Measurements from ENCODE around the gene NAA25. TPM values are rescaled to one million over a fixed set of nuclear protein-coding genes. Genes with fewer than 3 reads are reported as not detected.

NAA25 gene
- total RNA-seq, 1 donor from 2014 or later: 32.8 TPM

DNA sequence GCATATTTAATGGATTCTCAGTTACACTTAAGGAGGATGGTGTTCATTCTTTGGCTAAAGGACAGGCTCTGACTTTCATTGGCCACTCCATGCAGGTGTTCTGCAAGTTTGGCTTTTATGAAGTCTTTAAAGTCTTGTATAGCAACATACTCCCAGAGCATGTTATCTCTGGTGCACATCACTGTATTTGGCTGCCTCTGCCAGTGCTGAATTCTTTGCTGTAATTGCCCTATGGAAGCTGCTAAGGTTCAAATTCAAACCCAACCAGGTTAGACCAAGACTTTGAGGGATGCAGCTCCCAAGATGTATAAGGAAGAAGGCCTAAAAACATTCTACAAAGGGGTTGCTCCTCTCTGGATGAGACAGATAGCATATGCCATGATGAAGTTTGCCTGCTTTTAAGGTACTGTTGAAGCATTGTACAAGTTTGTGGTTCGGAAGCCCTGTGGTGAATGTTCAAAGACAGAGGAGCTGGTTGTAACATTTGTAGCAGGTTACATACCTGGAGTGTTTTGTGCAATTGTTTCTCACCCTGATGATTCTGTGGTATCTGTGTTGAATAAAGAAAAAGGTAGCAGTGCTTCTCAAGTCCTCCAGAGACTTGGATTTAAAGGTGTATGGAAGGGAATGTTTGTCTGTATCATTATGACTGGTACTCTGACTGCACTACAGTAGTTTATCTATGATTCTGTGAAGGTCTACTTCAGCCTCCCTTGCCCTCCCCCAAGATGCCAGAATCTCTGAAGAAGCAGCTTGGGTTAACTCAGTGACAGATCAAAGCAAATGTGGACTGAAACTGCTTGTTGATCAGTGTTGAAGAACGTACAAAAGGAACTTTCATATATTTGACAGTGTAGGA lies 115.1 kb downstream of the NAA25 start:
- no peak for DNase-seq (ENCODE audit: low read depth)
- Histone ChIP-seq H3K9me3 (ENCODE audit: insufficient read depth, low read depth, low read length) (no peaks in the 10 kb centered on the region), H3K27me3 (ENCODE audit: insufficient read depth, low read length) (no peaks in the 10 kb centered on the region), H3K36me3 (ENCODE audit: insufficient read depth, low read length) (no peaks in the 10 kb centered on the region), H3K4me3 (ENCODE audit: insufficient read depth, low read depth, low read length) (no peak overlapping the region), H4K20me1 (ENCODE audit: insufficient read depth, low read length) (no peaks in the 10 kb centered on the region), H3K9ac (ENCODE audit: low read length) (no peak overlapping the region), H3K4me1 (ENCODE audit: insufficient read depth, low read length) (no peaks in the 10 kb centered on the region), H3K4me2 (ENCODE audit: low read length) (no peak overlapping the region), H3K79me2 (ENCODE audit: insufficient read depth, low read length) (no peaks in the 10 kb centered on the region), H3K27ac (ENCODE audit: low read depth, low read length) (no peak overlapping the region), H2AFZ (ENCODE audit: low read depth, low read length) (no peak overlapping the region)
- no peaks in the 10 kb centered on the region for H3K9me3 Mint-ChIP-seq (ENCODE audit: unreplicated experiment)
- no peaks in the 10 kb centered on the region for H3K4me1 Mint-ChIP-seq (ENCODE audit: low read depth, unreplicated experiment)
- no peak overlapping the region for H3K4me3 Mint-ChIP-seq (ENCODE audit: unreplicated experiment)
- FAIRE-seq: no peak
- TF ChIP-seq CTCF (IDR thresholded peaks at IDR 0.05; ENCODE audit: insufficient read depth, low read depth, low read length) (no peak), EZH2 (IDR thresholded peaks at IDR 0.05; ENCODE audit: insufficient read depth, low read length) (no peak)
- peaks cover 2% of the 10 kb centered on the region for H3K36me3 Mint-ChIP-seq (ENCODE audit: low read depth, unreplicated experiment)
- H3K27me3 Mint-ChIP-seq (ENCODE audit: low read depth, unreplicated experiment): no peaks in the 10 kb centered on the region
- no peak overlapping the region for H3K27ac Mint-ChIP-seq (ENCODE audit: unreplicated experiment)

DNA sequence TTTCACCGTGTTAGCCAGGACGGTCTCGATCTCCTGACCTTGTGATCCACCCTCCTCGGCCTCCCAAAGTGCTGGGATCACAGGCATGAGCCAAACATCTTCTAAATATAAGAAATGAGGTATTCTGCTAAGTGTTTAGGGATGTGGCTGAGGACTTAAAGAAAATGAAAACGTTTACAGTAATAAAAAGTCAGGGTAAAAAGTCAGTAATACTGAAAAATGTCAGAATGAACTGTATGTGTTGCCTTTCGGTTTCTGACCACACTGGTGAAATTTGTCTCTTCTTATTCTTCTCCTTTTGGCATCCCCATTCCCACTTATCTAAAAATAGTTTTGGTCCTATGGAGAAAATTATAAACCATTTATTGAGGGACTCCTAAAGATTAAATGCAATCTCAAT lies 116.1 kb downstream of the NAA25 start:
- Histone ChIP-seq H2AFZ (ENCODE audit: low read depth, low read length) (no peak overlapping the region), H3K79me2 (ENCODE audit: insufficient read depth, low read length) (no peaks in the 10 kb centered on the region), H3K27me3 (ENCODE audit: insufficient read depth, low read length) (no peaks in the 10 kb centered on the region), H3K36me3 (ENCODE audit: insufficient read depth, low read length) (no peaks in the 10 kb centered on the region), H3K4me1 (ENCODE audit: insufficient read depth, low read length) (no peaks in the 10 kb centered on the region), H3K4me2 (ENCODE audit: low read length) (no peak overlapping the region), H3K9ac (ENCODE audit: low read length) (no peak overlapping the region), H4K20me1 (ENCODE audit: insufficient read depth, low read length) (no peaks in the 10 kb centered on the region), H3K27ac (ENCODE audit: low read depth, low read length) (no peak overlapping the region), H3K4me3 (ENCODE audit: insufficient read depth, low read depth, low read length) (no peak overlapping the region), H3K9me3 (ENCODE audit: insufficient read depth, low read depth, low read length) (no peaks in the 10 kb centered on the region)
- Mint-ChIP-seq H3K4me3 (ENCODE audit: unreplicated experiment) (no peak overlapping the region), H3K27ac (ENCODE audit: unreplicated experiment) (no peak overlapping the region), H3K27me3 (ENCODE audit: low read depth, unreplicated experiment) (no peaks in the 10 kb centered on the region), H3K4me1 (ENCODE audit: low read depth, unreplicated experiment) (no peaks in the 10 kb centered on the region), H3K9me3 (ENCODE audit: unreplicated experiment) (no peaks in the 10 kb centered on the region), H3K36me3 (ENCODE audit: low read depth, unreplicated experiment) (peaks cover 4% of the 10 kb centered on the region)
- no peak for DNase-seq (ENCODE audit: low read depth)
- TF ChIP-seq CTCF (IDR thresholded peaks at IDR 0.05; ENCODE audit: insufficient read depth, low read depth, low read length): no peak
- no peak for TF ChIP-seq EZH2 (IDR thresholded peaks at IDR 0.05; ENCODE audit: insufficient read depth, low read length)
- FAIRE-seq: no peak

- no peaks in the 10 kb centered on the region for H3K9me3 Mint-ChIP-seq (ENCODE audit: unreplicated experiment)
- no peaks in the 10 kb centered on the region for H3K4me1 Mint-ChIP-seq (ENCODE audit: low read depth, unreplicated experiment)
- H3K27ac Mint-ChIP-seq (ENCODE audit: unreplicated experiment): no peak overlapping the region
- no peak overlapping the region for H3K4me3 Mint-ChIP-seq (ENCODE audit: unreplicated experiment)
- no peaks in the 10 kb centered on the region for H3K9me3 ChIP-seq (ENCODE audit: insufficient read depth, low read depth, low read length)
- H3K4me2 ChIP-seq (ENCODE audit: low read length): no peak overlapping the region
- H3K4me3 ChIP-seq (ENCODE audit: insufficient read depth, low read depth, low read length): no peak overlapping the region
- TF ChIP-seq EZH2 (IDR thresholded peaks at IDR 0.05; ENCODE audit: insufficient read depth, low read length) (no peak), CTCF (IDR thresholded peaks at IDR 0.05; ENCODE audit: insufficient read depth, low read depth, low read length) (no peak)
- FAIRE-seq (no peak), DNase-seq (ENCODE audit: low read depth) (peak; percentile 76)
- H3K27me3 Mint-ChIP-seq (ENCODE audit: low read depth, unreplicated experiment): no peaks in the 10 kb centered on the region
- H3K79me2 ChIP-seq (ENCODE audit: insufficient read depth, low read length): no peaks in the 10 kb centered on the region
- no peaks in the 10 kb centered on the region for H4K20me1 ChIP-seq (ENCODE audit: insufficient read depth, low read length)
- H3K36me3 Mint-ChIP-seq (ENCODE audit: low read depth, unreplicated experiment): peaks cover 4% of the 10 kb centered on the region
- H3K27me3 ChIP-seq (ENCODE audit: insufficient read depth, low read length): no peaks in the 10 kb centered on the region
- no peaks in the 10 kb centered on the region for H3K4me1 ChIP-seq (ENCODE audit: insufficient read depth, low read length)
- no peak overlapping the region for H3K27ac ChIP-seq (ENCODE audit: low read depth, low read length)
- H2AFZ ChIP-seq (ENCODE audit: low read depth, low read length): no peak overlapping the region
- H3K36me3 ChIP-seq (ENCODE audit: insufficient read depth, low read length): no peaks in the 10 kb centered on the region
- no peak overlapping the region for H3K9ac ChIP-seq (ENCODE audit: low read length)
These were observed 116.6 kb downstream of the NAA25 start for GRCh38 chr12:111991946-111992345.
